HG03558 (cell line): Measurements from ENCODE around the gene EPHX1.
"Not testable (repeated sequence)": the region's sequence is repeated elsewhere in the genome, so short reads cannot be mapped to it uniquely, and the experiment has no call there.

Experiments used
- ATAC-seq: cut with Tn5 transposase; IDR thresholded peaks from one replicate; pipeline ENCODE4 v1.9.1; 2021; ENCODE audit warnings: moderate number of reproducible peaks; ENCODE audit not compliant: unreplicated experiment; ENCODE audit errors: extremely low read depth

EPHX1 gene

GRCh38 chr1:225815090-225815489 lies 5.2 kb downstream of the EPHX1 start:
- not testable (repeated sequence) for ATAC-seq

- ATAC-seq, result no peak
Measured at GRCh38 chr1:225815526-225816178, 5.7 kb downstream of the EPHX1 start.

GRCh38 chr1:225816643-225817538 lies 7.0 kb downstream of the EPHX1 start:
- ATAC-seq, result no peak

- no peak for ATAC-seq
Measured at GRCh38 chr1:225817611-225818061, 7.7 kb downstream of the EPHX1 start.

GRCh38 chr1:225818229-225818628 lies 8.3 kb downstream of the EPHX1 start:
- ATAC-seq, result no peak

- ATAC-seq, result no peak
Measured at GRCh38 chr1:225819346-225820192, 9.6 kb downstream of the EPHX1 start.

- ATAC-seq, result no peak
Measured at GRCh38 chr1:225820522-225821120, 10.7 kb downstream of the EPHX1 start.

GRCh38 chr1:225822655-225823403 lies 12.9 kb downstream of the EPHX1 start:
- ATAC-seq, result no peak

- no peak for ATAC-seq
Measured at GRCh38 chr1:225823811-225824261, 13.9 kb downstream of the EPHX1 start.

GRCh38 chr1:225824533-225824941 lies 14.6 kb downstream of the EPHX1 start:
- no peak for ATAC-seq

GRCh38 chr1:225825078-225825477 lies 15.2 kb downstream of the EPHX1 start:
- no peak for ATAC-seq

GRCh38 chr1:225825607-225826007 lies 15.7 kb downstream of the EPHX1 start:
- ATAC-seq, result no peak

- no peak for ATAC-seq
Measured at GRCh38 chr1:225827076-225827475, 17.2 kb downstream of the EPHX1 start.

GRCh38 chr1:225828706-225829345 lies 18.9 kb downstream of the EPHX1 start:
- ATAC-seq, result no peak

GRCh38 chr1:225830841-225831240 lies 20.9 kb downstream of the EPHX1 start:
- no peak for ATAC-seq

GRCh38 chr1:225834417-225835329 lies 24.7 kb downstream of the EPHX1 start:
- no peak for ATAC-seq

- ATAC-seq, result no peak
Measured at GRCh38 chr1:225835856-225836255, 25.9 kb downstream of the EPHX1 start.

GRCh38 chr1:225836296-225836695 lies 26.4 kb downstream of the EPHX1 start:
- not testable (repeated sequence) for ATAC-seq
